NCI-H226 (cell line): ENCODE results near the gene FBXO11.
"Not testable (repeated sequence)": the region's sequence is repeated elsewhere in the genome, so short reads cannot be mapped to it uniquely, and the experiment has no call there.

ENCODE experiments used
- DNase-seq: peaks from one replicate; pipeline ENCODE4 v3.0.0-alpha.2; 2015

FBXO11 gene

DNA sequence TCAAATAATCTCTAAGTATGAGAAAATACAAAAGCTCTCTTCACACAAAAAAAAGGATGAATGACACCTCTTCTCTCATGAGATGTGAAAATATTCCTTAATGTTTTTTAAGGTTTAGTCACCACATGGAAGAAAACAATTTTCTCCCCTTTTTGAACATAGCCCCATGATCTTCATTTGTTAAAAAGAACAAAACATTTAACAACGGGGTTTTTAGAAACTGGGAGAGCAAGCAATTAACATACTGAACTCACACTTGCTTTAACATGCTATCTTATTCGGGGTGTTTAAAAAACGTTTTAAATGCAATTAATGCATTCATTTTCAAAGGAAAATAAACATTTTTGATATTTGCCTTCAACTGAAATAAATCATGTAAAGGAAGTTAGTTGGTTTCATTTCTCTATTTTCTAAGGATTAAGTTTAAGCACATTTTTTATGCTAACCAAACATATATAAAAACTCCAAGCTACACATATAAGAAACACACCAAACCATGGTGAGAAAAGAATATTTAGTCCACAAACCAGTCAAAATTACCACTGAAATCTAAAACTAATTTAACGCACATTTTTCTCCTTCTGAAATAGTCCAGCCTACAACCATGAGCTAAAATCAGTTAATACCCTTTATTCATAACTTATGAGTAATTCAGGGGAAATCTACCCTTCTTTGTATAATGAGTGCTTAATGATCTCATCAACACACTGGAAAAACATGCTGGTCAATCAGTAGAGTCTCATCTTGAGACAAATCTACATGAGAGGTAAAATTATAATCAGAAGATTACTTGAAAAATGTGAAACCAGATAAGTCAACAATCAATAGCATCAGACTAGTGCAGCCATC lies 8.2 kb downstream of the FBXO11 start:
- no peak for DNase-seq

DNA sequence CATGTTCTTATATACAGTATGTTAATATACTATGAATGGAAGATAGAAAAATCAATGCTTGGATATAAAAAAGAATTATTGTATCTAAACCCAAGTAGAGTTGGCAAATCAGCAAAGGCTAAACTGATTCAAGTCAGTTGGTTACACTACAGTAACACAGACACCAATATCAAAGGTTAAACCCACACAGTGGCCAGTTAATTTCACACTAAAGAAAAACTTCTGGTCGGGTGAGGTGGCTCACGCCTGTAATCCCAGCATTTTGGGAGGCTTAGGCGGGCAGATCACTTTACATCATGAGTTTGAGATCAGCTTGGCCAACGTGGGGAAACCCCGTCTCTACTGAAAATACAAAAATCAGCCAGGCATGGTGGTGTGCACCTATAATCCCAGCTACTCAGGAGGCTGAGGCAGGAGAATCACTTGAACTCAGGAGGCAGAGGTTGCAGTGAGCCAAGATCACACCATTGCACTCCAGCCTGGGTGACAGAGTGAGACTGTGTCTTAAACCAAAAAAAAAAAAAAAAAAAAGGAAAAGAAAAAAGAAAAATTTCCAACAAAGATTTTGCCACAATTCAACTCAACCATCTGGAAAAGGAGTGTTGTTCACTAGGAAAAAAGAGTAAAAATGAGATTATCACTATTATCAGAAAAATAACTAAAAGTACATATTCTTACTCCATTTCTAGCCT lies 9.0 kb downstream of the FBXO11 start:
- not testable (repeated sequence) for DNase-seq

DNA sequence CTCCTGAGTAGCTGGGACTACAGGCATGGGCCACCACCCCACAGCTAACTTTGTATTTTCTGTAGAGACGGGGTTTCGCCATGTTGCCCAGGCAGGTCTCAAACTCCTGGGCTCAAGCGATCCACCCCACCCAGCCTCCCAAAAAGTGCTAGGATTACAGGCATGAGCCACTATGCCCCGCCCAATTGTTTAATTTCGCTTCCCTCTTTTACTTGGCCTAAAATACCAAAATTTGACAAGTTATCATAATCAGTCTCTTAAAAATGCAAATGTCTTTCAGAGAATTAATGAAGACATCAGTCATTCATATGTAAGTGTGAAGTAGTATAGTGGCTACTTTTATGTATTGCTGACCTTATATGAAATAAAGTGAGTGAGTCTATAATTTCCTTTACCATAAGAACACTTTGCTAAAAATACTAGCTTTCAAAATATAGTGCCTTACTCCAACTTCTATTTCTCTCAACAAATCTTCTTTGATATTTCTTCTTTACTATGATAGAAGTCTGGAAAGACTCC lies 9.8 kb downstream of the FBXO11 start:
- no peak for DNase-seq

DNA sequence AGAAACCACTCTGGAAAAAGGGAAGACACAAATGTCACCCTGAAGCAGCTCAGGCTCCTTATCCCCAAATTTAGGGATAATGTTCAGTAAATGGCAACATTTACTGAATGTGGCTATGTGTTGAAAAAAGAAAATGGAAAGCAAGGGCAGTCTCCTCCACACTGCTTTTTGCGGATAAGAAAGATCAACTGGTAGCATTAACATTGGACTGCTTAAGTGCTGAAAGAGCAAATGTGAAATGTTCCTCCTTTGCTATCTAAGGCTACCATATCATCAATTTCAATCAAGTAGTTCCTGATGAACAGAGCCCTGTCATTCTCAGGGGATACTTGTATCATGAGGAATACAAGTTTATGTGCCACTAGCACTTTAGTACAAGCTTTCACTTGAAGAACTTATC lies 12.5 kb downstream of the FBXO11 start:
- DNase-seq, result no peak

DNA sequence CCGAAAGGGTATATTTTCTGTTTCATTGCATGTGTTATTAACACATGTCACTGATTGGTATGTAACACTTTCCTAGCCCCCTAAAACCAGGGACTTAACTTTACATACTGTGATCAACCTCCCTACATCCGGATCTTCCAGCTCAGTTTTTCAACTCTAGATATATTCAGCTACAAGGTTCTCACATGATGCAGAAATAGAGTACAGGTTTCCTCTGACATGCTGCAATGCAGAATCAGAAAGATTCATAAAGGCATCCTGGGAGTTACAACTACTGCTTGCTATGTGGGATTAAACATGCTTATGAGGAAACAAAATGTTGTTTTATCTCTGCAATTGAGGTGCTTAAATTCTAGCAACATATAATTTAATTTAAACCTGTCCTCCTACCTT lies 14.0 kb downstream of the FBXO11 start:
- no peak for DNase-seq

DNA sequence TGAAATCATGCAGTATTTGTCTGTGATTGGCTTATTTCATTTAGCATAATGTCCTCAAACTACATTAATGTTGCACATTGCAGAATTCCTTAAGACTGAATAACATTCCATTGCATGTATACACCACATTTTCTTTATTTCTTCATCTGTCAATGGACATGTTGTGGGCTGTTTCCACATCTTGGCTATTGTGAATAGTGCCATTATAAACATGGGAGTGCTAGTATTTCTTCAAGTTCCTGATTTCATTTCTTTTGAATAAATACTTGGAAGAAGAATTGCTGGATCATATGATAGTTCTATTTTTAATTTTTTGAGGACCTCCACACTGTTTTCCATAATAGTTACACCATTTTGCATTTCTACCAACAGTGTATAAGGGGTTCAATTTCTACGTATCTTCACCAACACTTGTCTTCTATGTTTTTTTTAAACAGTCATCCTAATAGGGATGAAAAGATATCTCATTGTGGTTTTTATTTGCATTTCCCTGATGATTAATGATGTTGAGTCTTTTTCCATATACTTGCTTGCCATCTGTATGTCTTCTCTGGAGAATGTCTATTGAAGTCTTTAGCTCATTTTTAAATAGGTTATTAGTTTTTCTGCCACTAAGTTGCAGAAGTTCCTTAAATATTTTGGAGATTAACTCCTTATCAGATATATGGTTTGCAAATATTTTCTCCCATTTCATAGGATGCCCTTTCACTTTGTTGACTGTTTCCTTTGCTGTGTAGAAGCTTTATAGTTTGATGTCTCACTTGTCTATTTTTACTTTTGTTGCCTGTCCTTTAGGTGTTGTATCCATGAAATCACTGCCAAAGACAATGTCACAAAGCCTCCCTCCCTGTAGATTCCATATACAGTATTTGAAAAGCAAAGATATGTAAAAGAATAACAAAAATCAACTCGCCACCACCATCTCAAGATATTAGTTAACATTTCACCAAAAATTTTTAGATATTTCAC lies 14.6 kb downstream of the FBXO11 start:
- peak; percentile 15 for DNase-seq

DNA sequence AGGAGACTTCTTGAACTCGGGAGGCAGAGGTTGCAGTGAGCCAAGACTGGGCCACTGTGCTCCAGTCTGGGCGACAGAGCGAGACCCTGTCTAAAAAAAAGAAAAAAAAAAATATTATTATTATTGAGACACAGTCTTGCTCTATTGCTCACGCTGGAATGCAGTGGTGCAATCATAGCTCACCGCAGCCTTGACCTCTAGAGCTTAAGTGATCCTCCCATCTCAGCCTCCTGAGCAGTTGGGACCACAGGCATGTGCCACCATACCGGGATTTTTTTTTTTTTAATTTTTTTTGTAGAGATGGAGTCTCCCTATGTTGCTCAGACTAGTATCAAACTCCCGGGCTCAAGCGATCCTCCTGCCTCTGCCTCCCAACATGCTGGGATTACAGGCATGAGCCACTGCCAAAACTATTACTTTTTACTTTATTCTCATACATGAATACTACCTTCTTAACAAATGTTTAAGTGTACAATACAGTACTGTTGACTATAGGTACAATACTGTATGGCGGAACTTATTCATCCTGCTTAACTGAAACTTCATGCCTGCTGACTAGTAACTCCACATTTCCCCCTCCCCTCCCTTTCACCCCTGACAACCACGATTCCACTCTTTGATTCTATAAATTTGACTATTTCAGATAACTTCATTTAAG lies 15.5 kb downstream of the FBXO11 start:
- peak; percentile 63 for DNase-seq

DNA sequence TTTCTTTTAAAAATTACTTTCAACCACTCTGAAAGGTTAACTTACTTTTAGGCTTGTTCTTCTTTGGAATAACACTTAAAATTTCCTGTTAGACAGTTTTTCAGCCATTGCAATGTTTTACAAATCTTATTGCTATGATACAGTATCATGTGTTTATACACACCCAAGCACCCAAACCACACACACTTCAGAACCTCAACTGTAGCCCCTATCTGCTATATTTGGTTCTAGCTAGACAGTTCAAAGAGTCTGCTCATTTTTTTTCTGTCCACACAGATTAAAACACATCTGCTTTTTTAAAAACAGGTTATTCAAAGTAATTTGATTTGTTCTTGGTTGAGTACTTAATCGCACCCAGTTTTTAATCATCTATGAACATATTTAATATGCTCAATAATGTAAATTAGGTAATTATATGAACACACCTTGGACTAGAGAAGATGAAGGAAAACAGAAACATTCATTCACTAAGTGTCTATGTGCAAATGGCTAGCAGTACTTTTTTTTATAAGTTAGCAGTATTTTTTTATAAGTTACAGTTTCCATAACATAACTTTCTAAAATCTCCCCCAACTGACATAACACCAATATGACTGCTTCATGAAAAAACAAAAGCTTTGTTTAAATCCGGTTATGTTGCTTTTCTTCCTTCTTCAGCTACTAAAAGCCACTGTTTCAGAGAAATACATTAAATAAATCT lies 17.6 kb downstream of the FBXO11 start:
- no peak for DNase-seq

DNA sequence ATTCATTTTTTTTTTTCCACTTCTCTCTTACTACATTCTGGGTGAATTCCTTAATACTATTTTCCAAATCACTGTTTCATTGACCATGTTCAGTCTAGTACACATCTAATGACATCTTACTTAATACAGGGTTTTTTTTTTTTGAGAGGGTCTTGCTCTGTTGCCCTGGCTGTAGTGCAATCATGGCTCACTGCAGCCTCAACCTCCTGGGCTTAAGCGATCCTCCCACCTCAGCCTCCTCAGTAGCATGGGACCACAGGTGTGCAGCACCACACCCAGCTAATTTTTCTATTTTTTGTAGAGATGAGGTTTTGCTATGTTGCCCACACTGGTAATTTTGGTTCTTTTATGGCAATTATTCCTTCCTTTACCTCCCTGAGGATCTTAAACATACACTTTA lies 29.4 kb downstream of the FBXO11 start:
- DNase-seq, result no peak

DNA sequence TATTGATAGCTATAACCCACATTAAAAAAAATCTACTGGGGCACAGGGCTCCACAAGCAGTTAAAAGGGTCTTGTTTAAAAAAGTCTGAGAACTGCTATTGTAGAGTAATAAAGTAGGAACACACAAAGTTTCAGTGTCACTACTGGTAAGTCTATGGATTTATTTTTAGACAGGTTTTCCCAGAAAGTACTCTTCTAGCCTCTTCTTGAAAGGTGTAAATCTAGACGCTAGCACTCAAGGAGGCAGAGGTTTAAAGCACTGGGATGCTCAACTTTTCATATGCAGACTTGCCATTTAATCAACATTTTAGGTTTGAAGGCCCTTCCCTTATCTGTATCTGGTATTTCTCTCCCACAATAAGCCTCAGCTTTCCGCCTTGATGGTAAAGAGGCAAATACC lies 33.4 kb downstream of the FBXO11 start:
- no peak for DNase-seq

DNA sequence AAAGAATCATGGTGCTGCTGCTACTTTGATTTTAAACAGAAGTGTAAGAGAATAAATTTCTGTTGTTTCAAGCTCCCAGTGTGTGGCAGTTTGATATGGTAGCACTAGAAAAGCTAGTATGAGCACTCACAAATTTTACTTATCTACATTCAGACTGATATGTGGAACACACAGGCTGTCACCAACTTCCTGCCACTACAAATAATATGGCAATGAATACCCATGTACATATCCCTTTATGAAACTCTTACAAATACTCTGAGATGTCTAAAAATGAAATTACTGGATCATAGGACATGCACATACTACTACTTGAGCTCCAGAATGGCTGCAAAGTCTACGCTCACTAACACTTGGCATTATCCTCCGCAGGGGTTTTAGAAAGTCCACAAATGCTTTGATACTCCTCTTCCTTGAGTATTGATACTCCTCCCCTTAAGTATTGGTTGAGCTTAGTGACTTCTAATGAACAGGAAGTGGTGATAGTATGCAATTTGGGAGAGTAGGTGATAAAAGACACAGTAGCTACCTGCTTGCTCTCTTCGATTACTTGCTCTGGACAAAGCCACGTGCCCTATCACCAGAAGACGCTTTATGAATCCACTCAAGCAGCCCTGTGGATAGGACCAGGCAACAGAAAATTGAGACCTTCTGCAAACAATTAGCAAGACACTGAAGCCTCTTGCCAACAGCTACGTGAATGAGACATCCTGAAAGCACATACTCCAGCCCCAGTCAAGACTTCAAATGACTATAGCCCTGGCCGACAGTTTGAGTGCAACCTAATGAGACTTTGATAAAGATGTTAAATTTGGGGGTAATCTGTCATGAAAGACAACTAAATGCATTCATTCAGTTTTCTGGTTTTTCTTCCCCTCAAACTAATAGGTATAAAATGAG lies 35.4 kb downstream of the FBXO11 start:
- no peak for DNase-seq

DNA sequence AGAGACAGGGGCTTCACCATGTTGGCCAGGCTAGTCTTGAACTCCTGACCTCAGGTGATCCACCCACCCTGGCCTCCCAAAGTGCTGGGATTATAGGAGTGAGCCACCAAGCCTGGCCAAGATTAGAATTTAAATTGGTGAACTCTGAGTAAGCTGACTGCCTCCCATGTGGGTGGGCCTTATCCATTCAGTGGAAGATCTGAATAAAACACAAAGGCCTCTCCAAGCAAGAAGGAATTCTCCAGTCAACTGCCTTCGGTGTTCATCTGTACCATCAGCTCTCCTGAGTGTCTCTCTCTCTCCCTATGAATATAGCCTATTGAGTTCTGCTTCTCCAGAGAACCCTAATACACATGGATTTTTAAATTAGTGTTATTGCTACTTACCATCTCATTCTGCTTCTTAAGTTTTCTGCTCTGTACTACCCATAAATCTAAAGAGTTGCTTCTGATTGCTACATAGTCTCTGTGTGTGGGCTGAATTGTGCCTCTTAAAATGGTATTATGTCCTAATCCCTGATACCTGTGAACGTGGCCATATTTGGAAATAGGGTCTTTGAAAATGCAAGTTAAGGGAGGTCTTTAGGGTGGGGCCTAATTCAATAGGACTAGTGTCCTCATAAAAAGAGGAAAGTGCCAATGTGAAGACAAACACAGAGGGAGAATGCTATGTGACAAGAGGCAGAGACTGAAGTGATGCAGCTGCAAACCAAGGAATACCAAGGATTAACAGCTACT lies 36.3 kb downstream of the FBXO11 start:
- no peak for DNase-seq

DNA sequence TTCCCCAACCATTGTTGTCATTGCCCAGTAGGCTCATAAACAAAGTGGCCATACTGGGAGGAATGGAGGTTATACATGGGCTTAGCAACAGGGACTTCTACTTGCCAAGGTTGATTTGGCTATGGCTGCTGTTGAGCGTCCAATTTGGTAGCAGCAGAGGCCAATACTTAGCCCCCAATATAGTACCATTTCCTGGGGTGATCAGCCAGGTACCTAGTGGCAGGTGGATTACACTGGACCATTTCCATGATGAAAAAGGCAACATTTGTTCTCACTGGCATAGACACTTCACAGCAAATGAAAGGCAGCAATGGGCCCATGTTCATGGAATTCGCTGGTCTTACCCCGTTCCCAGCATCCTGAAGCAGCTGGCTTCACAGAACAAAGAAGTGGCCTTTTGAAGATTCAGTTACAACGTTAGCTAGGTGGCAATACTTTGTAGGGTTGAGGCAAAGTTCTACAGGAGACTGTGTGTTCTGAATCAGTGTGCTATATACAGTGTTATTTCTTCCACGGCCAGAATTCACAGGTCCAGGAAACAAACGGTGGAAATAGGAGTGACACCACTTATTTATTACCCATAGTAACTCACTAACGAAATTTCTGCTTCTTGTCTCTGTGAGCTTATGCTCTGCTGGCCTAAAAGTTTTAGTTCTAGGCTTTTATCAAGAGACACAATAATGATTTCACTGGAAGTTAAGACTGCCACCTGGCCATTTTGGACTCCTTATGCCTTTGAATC lies 37.5 kb downstream of the FBXO11 start:
- DNase-seq, result no peak

DNA sequence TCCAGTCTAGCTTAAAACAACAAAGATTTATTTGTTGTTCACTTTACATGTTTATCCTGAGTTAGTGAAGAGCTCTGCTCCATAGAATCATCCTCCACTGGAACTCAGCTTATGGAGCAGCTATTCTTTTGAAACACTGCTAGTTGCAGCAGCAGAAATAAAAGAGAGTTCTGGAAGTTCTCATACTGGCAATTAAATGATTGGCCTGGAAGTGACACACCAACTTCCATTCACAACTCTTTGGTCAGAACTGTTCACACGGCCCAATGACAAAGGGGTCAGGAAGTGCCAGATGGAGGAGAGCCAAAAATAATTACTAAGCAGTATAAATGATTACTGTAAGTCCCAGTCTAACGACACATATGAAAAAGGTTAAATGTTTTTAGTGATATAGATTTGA lies 39.1 kb downstream of the FBXO11 start:
- DNase-seq, result no peak

DNA sequence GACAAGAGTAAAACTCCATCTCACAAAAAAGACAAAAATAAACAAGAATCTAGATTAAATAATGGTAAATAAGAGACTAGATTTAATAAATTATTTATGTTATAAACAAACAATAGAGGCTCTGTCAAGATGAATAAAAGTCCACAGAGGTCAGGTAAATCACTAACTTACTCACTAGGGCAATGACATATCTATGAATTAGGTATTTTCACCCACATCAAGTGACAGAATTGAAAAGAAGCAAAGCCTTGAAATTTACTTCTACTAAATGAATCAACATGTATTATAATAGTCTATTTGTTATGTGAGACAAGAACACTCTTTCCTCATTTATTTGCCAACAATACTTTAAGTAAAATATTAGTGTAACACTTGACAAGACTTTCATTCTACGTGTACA lies 41.7 kb downstream of the FBXO11 start:
- no peak for DNase-seq

DNA sequence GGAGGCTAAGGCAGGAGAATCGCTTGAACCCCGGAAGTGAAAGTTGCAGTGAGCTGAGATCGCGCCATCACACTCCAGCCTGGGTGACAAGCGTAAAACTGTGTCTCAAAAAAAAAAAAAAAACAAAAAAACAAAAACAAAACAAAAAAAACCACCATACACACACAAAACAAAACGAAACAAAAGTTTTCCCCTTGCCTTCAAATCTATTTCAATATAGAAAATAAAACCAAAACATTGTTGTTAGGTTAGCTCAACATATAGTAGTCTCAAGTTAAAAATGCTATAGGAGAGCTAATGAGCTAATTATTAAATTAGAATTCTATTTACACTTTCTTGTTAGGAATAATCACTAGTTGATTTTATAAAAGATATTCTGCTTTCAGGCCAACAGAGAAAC lies 43.3 kb downstream of the FBXO11 start:
- DNase-seq, result no peak

DNA sequence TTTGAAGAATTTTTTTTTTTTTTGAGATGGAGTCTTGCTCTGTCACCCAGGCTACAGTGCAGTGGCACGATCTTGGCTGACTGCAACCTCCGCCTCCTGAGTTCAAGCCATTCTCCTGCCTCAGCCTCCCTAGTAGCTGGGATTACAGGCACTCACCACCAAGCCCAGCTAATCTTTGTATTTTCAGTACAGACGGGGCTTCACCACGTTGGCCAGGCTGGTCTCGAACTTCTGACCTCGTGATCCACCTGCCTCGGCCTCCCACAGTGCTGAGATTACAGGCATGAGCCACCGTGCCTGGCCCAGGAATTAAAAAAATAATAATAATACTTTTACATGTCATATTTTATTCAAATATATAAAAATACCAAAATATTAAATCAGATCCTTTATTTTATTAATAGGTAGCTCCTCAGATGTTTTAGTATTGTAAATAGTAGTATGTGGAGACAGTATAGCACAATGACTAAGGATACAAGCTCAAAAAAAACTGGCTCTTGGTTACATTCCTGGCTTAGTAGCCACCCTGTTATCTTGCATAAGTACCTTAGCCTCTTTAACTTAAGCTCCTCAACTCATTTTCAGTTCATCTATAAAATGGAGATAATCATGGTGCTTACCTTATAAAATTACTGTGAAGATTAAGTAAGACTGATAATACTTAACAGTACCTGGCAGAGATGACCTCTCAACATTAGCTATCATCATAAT lies 53.1 kb downstream of the FBXO11 start:
- peak; percentile 63 for DNase-seq

DNA sequence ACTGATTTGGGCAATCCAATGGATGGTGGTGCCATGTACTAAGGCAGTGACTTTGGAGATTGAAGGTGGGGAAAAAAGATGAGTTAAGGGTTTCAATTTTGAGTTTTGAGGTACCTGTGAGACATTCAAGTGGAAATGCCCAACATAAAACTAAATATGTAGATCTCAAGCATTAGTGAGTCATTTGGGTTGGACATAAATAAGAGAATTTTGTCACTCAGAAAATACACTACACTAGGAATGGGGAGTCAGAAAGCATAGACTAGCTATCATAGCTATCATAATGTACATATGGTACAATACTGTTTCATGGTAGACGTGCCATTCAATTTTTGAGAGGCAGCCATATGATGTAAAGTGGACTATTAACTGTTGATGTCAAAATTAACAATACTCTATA lies 56.1 kb downstream of the FBXO11 start:
- no peak for DNase-seq

DNA sequence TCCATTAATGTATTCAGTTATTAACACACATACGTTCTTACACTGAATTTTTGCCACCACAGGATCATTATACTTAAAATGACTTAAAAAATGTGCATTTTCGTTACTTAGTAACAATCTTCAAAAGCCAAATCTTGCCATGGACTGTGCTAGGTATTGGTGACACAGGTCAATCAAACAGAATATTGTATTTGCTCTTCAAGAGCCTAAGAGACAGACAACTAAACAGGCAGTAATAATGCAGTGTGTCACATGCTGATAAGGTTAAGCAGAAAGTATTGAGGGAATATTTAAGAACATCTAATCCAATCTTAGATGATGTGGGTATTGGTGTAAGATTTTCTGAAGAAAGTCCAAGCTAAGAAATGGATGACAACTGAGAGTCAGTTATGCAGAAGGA lies 56.9 kb downstream of the FBXO11 start:
- DNase-seq, result no peak
